HepG2 (cell line): Measurements from ENCODE around the gene SEMA3E. TPM values are rescaled to one million over a fixed set of nuclear protein-coding genes. Genes with fewer than 3 reads are reported as not detected.

Experiments used
- ZFP36L1 ChIP-seq: sonication (generic); formaldehyde crosslinking; IDR thresholded peaks from 2 replicates; pipeline ENCODE4 v1.8.0; 2022; ENCODE audit warnings: mild to moderate bottlenecking, missing genetic modification reagents, moderate library complexity
- ZNF674 ChIP-seq: sonication (generic); formaldehyde crosslinking; IDR thresholded peaks from 2 replicates; pipeline ENCODE4 v1.5.0; 2020; ENCODE audit warnings: low read depth, mild to moderate bottlenecking, missing genetic modification reagents
- ZNF687 ChIP-seq: sonication (generic); formaldehyde crosslinking; IDR thresholded peaks from 2 replicates; pipeline ENCODE4 v1.5.1; 2020; ENCODE audit warnings: mild to moderate bottlenecking, missing genetic modification reagents, moderate library complexity
- polyA plus RNA-seq, 8 experiments: library from polyadenylated mRNA; depleted of rRNA in 3 of 8; stranded (reverse) in 7 of 8; unstranded in 1 of 8; fragments of >200 nt; fragmentation: Illumina TruSeq in 4 of 8; extraction: Trizol in 4 of 8; gene quantifications; 2 replicates each; pipeline versions ENCODE4 v1.2.1 to v1.2.3, GENCODE V29; 2011 to 2016; ENCODE audit warnings: low read depth in 4 of 8, missing spikeins in 1 of 8, mixed read lengths in 1 of 8; ENCODE audit not compliant: insufficient read depth in 1 of 8
- total RNA-seq, 5 experiments: library from RNA; depleted of rRNA; stranded (reverse); fragments of >200 nt; fragmentation: Illumina TruSeq; extraction: Trizol; gene quantifications; 2 replicates each; pipeline ENCODE4 v1.2.3, GENCODE V29; 2016; ENCODE audit warnings: low read depth in 1 of 5
- TF ChIP-seq, protein P1 (sequence below), 2 experiments: fragments of 450-650 bp in 1 of 2; sonication (generic) in 1 of 2; formaldehyde crosslinking in 1 of 2; IDR thresholded peaks; 2 replicates each; pipeline versions ENCODE4 v1.6.1 to v1.8.0; 2016 to 2022; ENCODE audit warnings: antibody characterized with exemption in 1 of 2, mild to moderate bottlenecking in 1 of 2, missing genetic modification reagents in 1 of 2

The SEMA3E gene
- total and polyA plus RNA-seq, 2 of the 13 experiments (the other 11 are each of a cell fraction or from before 2014, with no cell fraction given), result not detected

GRCh38 chr7:83575436-83575835 lies 73.5 kb downstream of the SEMA3E start (continued):
- TF ChIP-seq ZNF687 (CRISPR knock-in tag) (no peak), ZFP36L1 (CRISPR knock-in tag) (no peak), ZNF674 (CRISPR knock-in tag) (no peak)
- TF ChIP-seq, protein P1, sequence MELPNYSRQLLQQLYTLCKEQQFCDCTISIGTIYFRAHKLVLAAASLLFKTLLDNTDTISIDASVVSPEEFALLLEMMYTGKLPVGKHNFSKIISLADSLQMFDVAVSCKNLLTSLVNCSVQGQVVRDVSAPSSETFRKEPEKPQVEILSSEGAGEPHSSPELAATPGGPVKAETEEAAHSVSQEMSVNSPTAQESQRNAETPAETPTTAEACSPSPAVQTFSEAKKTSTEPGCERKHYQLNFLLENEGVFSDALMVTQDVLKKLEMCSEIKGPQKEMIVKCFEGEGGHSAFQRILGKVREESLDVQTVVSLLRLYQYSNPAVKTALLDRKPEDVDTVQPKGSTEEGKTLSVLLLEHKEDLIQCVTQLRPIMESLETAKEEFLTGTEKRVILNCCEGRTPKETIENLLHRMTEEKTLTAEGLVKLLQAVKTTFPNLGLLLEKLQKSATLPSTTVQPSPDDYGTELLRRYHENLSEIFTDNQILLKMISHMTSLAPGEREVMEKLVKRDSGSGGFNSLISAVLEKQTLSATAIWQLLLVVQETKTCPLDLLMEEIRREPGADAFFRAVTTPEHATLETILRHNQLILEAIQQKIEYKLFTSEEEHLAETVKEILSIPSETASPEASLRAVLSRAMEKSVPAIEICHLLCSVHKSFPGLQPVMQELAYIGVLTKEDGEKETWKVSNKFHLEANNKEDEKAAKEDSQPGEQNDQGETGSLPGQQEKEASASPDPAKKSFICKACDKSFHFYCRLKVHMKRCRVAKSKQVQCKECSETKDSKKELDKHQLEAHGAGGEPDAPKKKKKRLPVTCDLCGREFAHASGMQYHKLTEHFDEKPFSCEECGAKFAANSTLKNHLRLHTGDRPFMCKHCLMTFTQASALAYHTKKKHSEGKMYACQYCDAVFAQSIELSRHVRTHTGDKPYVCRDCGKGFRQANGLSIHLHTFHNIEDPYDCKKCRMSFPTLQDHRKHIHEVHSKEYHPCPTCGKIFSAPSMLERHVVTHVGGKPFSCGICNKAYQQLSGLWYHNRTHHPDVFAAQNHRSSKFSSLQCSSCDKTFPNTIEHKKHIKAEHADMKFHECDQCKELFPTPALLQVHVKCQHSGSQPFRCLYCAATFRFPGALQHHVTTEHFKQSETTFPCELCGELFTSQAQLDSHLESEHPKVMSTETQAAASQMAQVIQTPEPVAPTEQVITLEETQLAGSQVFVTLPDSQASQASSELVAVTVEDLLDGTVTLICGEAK (IDR thresholded peaks at IDR 0.05), result no peak
- TF ChIP-seq, protein P1 (CRISPR knock-in tag; IDR thresholded peaks at IDR 0.05), result no peak
